Measurements from ENCODE around the gene LINGO3. TPM values are rescaled to one million over a fixed set of nuclear protein-coding genes. Genes with fewer than 3 reads are reported as not detected.

LINGO3 gene
- total RNA-seq, 1 donor from 2014 or later, result 0.62 TPM

DNA sequence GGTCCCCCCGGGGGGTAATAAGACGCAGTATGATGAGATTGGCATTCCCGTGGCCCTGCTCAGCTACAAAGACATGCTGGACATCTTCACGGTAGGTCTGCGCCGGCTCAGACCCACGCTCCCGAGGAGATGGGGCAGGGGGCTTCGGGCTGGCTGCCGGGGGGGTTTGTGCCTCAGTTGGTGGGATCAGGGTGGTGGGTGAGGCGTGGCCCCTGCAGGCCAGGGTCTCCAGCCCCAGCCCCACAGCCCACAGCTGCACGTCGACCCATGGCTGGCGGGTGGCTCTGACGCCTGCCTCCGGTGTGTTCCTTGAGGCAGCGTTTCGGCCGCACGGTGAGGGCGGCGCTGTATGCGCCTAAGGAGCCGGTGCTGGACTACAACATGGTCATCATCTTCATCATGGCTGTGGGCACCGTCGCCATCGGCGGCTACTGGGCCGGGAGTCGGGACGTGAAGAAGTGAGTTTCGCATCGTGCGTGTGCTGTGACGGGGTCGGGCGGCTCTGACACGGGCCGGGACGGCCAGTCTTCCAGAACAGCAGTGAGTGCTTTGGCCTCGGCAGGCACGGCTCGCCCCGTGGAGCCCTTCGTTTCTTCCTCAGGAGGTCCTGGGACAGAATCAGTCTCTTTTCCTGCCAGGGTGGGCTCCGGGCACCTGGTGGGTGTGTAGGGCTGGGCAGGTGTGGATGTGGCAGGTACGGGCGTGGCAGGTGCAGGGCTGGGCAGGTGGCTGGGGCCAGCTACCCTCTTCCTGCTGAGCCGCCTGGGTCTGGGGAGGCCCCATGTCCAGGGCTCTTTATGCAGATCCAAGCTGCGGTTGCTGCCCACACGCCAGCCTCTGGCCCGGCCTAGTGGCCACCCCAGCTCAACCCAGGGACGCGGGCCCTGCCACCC lies 31.0 kb upstream of the LINGO3 start:
- no peak for DNase-seq

DNA sequence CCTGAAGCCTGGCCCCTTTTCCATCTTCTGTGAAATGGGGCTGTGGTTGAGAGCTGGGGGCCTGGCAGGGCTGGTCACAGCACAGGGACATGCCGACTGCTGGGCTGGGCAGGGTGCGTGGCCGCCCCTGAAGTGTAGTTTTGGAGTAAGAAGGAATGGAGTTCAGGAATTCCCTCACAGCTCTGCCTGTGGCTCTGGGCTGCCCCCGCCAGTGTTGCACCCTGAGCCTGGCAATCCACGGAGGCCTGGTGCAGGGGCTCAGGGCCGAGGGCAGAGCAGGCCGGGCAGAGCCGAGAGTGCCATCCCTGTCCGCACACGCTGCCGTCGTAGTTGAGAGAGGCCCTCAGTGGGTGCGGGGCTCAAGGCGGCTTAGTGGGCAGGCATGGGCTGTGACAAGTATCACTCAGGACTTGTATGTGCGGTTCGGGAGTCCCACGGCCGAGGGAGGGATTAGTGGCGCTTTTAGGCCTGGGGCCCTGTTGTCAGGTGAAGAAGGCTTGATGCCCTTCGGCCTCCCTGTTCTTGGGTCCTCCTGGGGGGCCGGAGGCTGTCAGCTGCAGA lies 30.2 kb upstream of the LINGO3 start:
- no peak for DNase-seq

DNA sequence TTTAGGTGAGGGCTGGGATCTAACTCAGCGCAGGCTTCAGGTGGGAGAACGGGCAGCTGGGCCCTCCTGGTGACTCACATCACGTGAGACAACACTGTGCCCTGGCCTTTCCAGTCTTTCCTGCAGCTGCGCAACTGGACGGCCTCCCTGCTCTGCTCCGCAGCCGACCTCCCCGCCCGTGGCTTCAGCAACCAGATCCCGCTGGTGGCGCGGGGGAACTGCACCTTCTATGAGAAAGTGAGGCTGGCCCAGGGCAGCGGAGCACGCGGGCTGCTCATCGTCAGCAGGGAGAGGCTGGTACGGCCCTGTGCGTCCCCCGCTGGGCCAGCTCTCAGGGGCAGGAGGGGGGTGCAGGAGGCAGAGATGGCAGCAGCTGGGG lies 29.4 kb upstream of the LINGO3 start:
- DNase-seq, result peak; percentile 60

DNA sequence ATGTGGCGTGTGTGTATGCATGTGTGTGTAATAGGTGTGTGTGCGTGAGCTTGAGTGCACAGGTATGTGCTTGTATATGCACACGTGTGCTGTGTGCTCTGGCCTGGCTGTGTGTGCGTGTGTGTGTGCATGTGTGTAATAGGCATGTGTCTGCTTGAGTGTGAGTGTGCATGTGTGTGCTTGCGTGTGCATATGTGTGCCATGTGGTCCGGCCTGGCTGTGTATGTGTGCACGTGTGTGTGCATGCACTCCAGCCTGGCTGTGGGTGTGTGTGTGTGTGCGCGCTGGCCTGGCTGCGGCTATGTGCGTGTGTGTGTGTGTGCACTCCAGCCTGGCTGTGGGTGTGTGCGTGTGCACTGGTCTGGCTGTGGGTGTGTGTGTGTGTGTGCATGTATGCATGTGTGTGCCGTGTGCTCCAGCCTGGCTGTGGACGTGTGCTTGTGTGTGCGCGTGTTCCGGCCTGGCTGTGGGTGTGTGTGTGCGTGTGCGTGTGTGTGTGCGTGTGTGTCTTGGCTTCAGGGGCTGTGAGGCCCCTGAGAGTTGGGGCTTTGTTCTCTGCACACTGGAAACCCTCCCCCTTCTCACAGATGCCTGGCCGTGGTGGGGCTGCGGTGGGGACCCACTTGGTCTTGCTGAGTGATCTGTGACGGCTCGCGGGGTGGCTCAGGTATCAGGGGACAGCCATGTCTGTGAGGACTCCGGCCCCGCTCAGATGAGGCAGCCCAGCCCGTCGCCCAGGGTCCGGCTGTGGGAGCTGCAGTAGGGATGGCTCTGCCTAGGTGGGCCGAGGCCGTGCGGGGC lies 28.8 kb upstream of the LINGO3 start:
- DNase-seq, result no peak

DNA sequence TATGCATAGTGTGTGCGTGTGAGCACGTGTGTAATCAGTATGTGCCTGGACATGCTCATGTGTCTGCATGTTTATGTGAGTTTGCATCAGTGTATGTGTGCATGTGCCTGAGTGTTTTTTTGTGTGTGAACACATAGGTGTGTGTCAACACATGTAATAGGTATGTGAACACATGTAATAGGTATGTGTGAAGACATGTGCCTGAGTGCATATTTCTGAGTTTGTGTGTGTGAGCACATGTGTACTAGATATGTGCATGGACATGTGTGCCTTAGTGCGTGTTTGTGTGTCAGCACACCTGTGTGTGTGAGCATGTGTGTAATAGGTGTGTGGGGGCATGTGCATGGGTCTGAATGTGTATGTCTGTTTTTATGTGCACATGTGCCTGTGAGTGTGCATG lies 27.9 kb upstream of the LINGO3 start:
- no peak for DNase-seq

DNA sequence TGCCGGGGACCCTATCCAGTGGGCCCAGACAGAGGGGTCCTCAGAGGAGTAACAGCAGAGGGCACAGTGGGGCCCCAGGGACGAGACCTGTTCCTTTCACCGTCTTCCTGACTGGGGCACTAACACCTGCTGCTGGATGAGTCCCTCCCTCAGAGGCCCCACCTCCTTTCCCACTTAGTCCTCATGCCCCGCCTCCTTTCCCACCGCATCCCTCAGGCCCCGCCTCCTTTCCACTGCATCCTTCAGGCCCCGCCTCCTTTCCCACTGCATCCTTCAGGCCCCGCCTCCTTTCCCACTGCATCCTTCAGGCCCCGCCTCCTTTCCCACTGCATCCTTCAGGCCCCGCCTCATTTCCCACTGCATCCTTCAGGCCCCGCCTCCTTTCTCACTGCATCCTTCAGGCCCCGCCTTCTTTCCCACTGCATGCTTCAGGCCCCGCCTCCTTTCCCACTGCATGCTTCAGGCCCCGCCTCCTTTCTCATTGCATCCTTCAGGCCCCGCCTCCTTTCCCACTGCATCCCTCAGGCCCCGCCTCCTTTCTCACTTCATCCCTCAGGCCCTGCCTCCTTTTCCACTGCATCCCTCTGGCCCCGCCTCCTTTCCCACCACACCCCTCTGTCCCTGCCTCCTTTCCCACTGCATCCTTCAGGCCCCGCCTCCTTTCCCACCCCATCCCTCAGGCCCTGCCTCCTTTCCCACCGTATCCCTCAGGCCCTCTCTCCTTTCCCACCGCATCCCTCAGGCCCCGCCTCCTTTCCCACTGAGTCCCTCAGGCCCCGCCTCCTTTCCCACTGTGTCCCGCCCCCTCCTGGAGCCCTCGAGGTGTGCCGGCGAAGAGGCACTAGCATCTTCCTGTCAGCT lies 27.3 kb upstream of the LINGO3 start:
- no peak for DNase-seq

DNA sequence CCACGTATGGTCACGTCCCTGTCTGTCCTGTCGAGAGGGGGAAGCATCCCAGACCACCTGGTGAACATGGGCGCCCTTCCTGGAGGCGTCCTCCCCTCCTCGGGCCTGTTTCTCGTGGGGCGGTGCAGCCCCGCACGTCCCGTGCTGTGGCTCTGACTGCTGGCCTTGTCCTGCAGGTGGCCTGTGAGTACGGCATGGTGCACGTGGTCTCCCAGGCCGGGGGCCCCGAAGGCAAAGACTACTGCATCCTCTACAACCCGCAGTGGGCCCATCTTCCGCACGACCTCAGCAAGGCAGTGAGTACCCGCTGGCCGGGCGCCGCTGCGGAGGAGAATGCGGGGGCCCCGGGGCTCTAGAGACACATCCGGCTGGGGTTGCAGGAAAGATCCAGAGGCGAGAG lies 26.5 kb upstream of the LINGO3 start:
- DNase-seq, result no peak

DNA sequence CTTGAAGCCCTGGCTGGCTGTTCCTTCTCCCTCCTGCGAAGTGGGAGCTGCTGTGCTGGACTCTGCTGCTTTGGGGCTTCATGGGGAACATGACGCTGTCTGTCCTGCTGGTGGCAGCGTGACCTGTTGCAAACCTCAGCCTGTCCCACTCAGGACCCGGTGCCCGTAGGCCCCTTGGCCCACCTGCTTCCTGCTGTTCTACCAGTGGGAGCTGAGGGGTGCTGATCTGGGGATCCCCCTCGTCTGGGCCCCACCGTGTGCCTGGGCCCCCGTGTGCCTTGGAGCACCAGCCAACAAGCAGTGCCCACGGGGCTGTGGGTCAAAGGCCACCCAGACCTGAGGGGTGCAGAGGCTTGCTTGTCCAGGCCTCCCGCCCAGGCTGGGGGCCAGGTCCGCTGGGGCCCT lies 25.9 kb upstream of the LINGO3 start:
- no peak for DNase-seq

DNA sequence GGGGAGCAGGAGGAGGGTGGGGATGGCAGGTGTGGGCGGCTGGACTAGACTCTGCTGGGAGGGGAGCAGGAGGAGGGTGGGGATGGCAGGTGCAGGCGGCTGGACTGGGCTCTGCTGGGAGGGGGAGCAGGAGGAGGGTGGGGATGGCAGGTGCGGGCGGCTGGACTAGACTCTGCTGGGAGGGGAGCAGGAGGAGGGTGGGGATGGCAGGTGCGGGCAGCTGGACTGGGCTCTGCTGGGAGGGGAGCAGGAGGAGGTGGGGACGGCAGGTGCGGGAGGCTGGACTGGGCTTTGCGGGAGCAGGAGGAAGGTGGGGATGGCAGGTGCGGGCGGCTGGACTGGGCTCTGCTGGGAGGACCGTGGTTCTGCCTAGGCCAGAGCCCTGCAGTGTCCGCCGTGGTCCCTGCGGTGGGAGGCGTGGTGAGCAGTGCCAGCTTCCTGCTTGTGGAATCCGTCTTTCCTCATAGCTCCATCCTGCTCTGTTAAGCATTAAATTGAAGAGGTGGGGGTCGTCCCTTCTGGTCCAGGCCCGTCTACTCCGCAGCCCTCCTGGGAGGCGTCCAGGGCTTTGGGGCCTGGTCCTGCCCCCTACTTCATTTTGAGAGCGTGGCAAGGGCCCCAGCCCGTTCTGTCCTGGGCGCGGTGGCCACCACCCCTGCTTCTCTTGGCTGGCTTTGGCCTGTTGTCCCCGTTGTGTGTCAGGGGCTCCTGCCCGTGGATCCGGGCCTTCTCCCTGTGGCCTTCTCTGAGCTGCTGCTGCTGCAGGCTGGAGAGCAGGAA lies 25.3 kb upstream of the LINGO3 start:
- no peak for DNase-seq

DNA sequence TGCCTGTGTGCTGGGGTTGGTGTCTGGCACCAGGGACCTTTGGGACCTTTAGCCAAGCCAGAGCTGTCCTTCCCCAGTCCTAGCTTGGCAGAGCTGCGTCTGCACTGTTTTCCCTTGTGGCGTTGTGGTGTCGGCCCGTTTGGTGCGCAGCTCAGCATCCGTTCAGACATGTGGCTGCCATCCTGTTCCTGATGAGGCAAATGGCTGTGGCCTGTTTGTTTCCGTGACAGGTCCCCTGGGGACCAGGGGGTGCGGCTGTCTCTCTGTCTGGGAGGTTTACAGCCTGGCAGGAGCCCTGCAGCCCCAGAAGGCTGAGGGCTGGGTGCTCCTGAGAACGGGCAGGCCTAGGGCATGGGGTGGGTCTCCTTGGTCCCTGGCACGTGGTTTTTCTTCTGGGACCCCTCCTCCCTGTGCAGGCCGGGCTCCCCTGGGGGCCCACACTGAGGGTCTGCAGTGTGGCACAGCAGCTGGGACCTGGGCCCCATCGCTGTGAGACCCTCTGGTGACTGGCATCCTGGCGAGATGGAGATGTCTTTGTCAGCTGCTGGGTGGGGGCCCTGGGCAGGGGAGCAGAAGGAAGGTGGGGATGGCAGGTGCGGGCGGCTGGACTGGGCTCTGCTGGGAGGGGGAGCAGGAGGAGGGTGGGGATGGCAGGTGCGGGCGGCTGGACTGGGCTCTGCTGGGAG lies 24.5 kb upstream of the LINGO3 start:
- no peak for DNase-seq

DNA sequence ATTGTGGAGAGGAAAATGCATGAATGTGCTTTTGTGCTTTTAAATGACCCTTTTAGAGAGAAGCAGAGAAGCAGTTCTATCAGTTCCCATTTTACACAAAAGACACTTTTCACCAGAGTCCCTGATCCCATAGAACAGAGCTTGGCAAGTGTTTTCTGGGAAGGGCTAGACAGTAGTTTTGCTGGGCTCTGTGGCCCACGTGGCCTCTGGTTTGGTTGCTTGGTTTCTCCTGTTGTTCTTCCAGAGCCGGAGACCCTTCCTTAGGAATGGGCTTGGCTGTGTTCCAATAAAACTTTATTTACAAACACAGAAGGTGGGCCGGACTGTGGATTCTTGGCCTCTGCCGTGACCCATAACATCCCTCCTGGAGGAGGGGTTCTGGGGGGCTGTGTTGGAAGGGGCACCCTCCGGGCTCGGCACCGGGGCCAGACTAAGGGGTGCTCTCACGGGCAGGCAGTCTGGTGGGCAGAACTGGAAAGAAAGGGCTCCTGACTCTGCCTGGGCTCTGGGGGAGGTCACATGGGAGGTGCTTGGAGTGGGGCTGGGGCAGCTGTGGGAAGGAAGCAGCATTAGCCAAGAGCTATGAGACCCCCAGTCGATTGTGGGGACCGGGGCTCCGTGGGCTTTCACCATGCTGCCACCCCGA lies 23.8 kb upstream of the LINGO3 start:
- DNase-seq, result no peak

DNA sequence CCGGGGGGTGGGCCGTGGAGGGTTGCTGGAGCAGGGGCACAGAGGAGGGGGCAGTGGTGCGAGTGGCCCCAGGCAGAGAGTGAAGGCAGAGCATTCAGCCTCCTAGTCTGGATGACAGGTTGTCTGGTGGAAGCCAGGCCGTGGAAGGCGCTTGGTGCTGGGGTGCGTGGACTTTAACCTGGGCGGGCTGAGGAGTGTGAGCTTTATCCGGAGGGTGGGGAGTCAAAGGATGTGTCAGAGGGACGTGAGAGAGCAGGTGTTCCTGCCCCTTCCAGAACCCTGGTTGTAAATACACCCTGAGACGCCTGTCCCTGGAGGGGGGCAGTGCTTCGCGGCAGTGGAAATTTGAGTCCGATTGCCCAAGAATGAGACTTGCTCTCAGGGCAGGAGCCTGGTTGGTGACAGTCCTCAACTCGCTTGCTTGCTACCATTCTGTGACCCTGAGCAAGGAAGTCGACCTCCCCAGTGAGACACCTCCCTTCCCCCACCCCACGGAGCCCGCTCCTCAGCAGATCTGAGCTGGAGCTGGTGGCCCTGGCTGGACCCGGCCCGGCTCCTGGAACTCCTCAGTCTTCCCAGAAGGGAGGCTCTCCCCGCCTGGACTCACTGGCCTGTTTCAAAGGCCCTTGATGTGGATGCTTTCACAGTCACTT lies 22.8 kb upstream of the LINGO3 start:
- no peak for DNase-seq

DNA sequence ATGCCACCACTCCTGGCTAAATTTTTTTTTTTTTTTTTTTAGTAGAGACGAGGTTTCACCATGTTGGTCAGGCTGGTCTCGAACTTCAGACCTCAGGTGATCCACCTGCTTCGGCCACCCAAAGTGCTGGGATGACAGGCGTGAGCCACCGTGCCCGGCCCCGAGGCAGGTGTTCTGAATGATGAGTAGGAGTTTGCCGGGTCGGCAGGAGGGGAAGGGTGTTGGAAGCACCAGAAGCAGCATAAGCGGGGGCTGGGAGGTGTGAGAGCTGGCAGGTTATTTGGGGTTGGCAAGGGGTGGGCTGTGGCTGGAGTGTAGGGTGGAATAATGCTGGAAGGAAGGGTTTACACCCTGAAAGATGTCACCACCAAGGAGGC lies 22.3 kb upstream of the LINGO3 start:
- DNase-seq, result no peak

DNA sequence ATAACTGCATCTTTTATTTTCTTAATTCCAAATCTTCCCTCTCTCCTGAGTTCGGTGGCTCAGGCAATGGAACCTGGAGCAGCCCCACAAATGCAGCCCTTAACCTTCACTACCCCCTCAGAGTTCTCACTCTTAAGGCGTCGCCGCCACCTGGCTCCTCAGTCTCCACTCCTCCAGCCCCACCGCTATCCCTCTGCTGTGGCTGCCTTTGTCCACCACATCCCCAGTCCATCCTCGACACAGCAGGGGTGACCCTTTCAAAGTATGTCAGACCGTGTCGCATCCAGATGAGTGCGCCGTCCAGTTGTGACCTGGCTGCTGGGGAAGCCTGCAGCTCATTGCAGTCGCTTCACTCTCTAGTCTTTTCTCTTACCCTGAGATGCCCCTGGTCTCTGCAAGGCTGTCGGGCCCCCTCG lies 21.6 kb upstream of the LINGO3 start:
- DNase-seq, result no peak

DNA sequence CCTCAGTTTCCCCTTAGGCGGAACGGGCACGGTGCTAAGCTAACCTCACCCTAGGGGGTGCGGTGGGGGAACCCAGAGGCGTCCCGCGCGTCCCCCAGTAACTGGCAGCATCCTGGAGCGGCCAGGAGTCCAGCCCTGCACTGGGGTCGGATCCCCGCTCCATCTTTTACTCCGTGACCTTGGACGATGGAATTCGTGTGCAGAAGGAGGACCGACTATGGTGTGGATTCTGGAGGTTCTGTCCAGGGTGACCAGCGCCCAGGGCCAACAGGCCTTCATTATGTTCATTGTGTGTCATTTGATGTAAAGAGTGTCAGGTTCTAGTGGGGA lies 21.2 kb upstream of the LINGO3 start:
- no peak for DNase-seq

DNA sequence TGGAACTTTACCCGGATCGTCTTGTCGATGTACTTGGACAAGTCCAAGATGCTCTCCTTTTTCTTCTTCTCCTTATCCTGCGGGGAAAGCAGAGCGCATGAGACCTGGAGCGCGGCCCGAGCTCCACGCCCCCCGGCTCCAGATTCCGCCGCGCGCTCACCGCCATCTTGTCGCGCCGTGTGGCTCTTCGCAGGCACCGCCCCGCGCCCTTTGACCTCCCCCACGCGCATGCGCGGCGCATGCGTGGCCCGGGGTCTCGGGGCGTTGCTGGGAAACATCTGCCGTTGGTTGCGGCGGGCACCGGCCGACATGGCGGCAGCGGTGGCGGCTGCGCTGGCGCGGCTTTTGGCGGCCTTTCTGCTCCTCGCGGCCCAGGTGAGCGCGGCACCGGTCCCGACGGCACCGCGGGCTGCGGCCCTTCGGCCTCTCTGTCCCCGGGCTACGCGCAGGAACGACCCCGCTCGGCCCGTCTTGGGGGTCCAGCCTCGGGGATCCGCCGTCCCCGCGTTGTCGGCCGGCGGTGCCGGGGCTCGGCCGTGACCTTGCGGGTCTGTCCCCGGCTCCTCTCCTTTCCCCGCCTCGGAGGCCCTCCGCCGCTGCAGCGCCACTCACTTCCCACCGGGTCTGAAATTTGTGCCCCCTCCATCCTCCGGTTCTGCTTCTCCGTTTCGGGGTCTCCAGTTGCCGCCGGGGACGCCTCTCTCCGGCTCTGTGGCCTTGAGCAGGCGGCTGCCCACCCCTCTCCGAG lies 20.6 kb upstream of the LINGO3 start, which contains the start of the genes LSM7 and SPPL2B:
TSS of gene LSM7 (minus strand) at position 186 of the 748 bp plus-strand sequence. CDS start at position 166, 20 bp downstream.
TSS of gene SPPL2B (plus strand) at position 284 of the 748 bp plus-strand sequence. CDS start at position 310, 26 bp downstream.
- peak; percentile 71 for DNase-seq

DNA sequence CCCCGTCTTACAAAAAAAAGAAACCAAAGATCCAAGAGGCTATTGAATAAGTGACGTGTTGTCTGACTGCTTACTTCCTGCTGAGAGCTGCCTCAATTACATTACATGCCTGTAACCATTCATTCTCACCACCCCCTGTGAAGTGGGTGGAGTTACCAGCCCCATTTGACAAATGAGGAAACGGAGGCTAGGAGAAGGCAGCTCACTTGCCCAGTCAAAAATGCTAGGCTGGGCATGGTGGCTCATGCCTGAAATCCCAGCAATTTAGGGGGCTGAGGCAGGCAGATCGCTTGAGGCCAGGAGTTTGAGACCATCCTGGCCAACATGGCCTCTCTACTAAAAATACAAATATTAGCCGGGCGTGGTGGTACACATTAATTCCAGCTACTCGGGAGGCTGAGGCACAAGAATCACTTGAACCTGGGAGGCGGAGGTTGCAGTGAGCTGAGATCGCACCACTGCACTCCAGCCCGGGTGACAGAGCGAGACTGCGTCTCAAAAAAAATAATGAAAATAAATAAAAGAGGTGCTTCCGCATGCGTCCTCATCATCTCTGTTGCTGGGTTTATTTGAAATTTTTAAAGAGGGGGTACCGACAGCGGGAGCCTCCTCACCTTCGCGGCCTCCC lies 19.9 kb upstream of the LINGO3 start:
- no peak for DNase-seq

DNA sequence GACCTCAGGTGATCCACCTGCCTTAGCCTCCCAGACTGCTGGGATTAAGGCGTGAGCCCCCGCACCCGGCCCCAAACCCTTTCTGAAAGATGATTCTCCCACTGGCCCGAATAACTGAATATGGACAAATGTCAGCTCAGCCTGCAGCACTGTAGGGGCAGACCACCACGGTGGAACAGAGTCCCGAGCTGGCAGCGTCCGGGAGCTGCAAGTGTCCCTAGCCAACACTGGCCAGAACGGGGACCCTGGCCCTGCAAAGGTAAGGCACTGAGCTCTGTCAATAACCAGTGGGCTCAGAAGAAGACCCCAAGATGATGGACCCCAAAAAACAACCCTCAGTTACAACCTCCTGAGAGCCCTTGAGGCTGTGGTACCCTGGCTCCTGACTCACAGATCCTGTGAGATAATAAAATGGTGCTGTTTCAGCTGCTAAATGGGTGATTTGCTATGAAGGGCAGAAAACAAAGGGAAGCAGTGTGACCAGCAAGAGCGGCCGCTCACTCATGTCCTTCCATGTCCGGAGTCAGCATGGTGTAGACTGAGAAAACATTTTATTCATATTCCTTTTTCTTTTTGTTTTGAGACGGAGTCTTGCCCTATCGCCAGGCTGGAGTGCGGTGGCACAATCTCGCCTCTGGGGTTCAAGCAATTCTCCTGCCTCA lies 18.9 kb upstream of the LINGO3 start:
- DNase-seq, result no peak
